HL-60/S4 (cell line): ENCODE data around the gene GNAZ.
"Not testable (repeated sequence)": the region's sequence is repeated elsewhere in the genome, so short reads cannot be mapped to it uniquely, and the experiment has no call there.

Experiments
- in situ Hi-C: fragments of 300-500 bp; cut with MboI; formaldehyde crosslinking; loops from 2 replicates; pipeline ENCODE4 v1.14.3; 2022; ENCODE audit warnings: low sequenced_read_pairs

GNAZ gene

GRCh38 chr22:23070418-23071229 lies at the start of gene GNAZ:
GNAZ (plus strand) TSS chr22:23070519; CDS start chr22:23095696, 25,177 bp downstream.
- in situ Hi-C loops, result no loop called here

GRCh38 chr22:23020659-23021293 lies 49.5 kb upstream of the GNAZ start:
- in situ Hi-C loops, result no loop called here

- in situ Hi-C loops, result not testable (repeated sequence)
These were observed 48.5 kb upstream of the GNAZ start for GRCh38 chr22:23021660-23022353.

- in situ Hi-C loops, result no loop called here
These were observed 47.0 kb upstream of the GNAZ start for GRCh38 chr22:23023294-23023693.

- in situ Hi-C loops, result no loop called here
These were observed 43.5 kb upstream of the GNAZ start for GRCh38 chr22:23026777-23027176.

- in situ Hi-C loops, result not testable (repeated sequence)
These were observed 42.5 kb upstream of the GNAZ start for GRCh38 chr22:23027849-23028248.

- in situ Hi-C loops, result no loop called here
These were observed 40.6 kb upstream of the GNAZ start for GRCh38 chr22:23029521-23030228.

GRCh38 chr22:23031381-23031780 lies 38.9 kb upstream of the GNAZ start:
- in situ Hi-C loops, result no loop called here

GRCh38 chr22:23031786-23032185 lies 38.5 kb upstream of the GNAZ start:
- in situ Hi-C loops, result no loop called here

- in situ Hi-C loops, result no loop called here
These were observed 37.7 kb upstream of the GNAZ start for GRCh38 chr22:23032658-23033057.

GRCh38 chr22:23033116-23033905 lies 37.0 kb upstream of the GNAZ start:
- in situ Hi-C loops, result no loop called here

GRCh38 chr22:23034621-23035556 lies 35.4 kb upstream of the GNAZ start:
- in situ Hi-C loops, result no loop called here

GRCh38 chr22:23035557-23036277 lies 34.6 kb upstream of the GNAZ start:
- in situ Hi-C loops, result no loop called here

- in situ Hi-C loops, result no loop called here
These were observed 33.5 kb upstream of the GNAZ start for GRCh38 chr22:23036684-23037428.

GRCh38 chr22:23037429-23038333 lies 32.6 kb upstream of the GNAZ start:
- in situ Hi-C loops, result no loop called here

- in situ Hi-C loops, result no loop called here
These were observed 32.0 kb upstream of the GNAZ start for GRCh38 chr22:23038334-23038642.

- in situ Hi-C loops, result no loop called here
These were observed 31.4 kb upstream of the GNAZ start for GRCh38 chr22:23038902-23039301.
